ENCODE data around the gene ADAMTS3.

Gene ADAMTS3

GRCh38 chr4:72305080-72305479 lies 263.9 kb downstream of the ADAMTS3 start:
- DNase-seq (ENCODE audit: low read depth in 2 of 2): no peak
- TF ChIP-seq CTCF (IDR thresholded peaks at IDR 0.05; ENCODE audit: low read depth, low read length): no peak
- no peak overlapping the region for H3K4me3 ChIP-seq (replicated peaks in 1 of 2; ENCODE audit: low read depth in 2 of 2, low read length in 2 of 2)

- TF ChIP-seq CTCF (IDR thresholded peaks at IDR 0.05; ENCODE audit: low read depth, low read length): peak; percentile 63
- H3K4me3 ChIP-seq (replicated peaks in 1 of 2; ENCODE audit: low read depth in 2 of 2, low read length in 2 of 2): no peak overlapping the region
- peak; percentile 49 to 65 for DNase-seq (ENCODE audit: low read depth in 2 of 2)
These were observed 265.9 kb downstream of the ADAMTS3 start for GRCh38 chr4:72302981-72303704.

- TF ChIP-seq CTCF (IDR thresholded peaks at IDR 0.05; ENCODE audit: low read depth, low read length): no peak
- DNase-seq (ENCODE audit: low read depth in 2 of 2): no peak
- H3K4me3 ChIP-seq (replicated peaks in 1 of 2; ENCODE audit: low read depth in 2 of 2, low read length in 2 of 2): no peak overlapping the region
These were observed 267.3 kb downstream of the ADAMTS3 start for GRCh38 chr4:72301759-72302158.

GRCh38 chr4:72300126-72300525 lies 268.9 kb downstream of the ADAMTS3 start:
- TF ChIP-seq CTCF (IDR thresholded peaks at IDR 0.05; ENCODE audit: low read depth, low read length): no peak
- no peak for DNase-seq (ENCODE audit: low read depth in 2 of 2)
- no peak overlapping the region for H3K4me3 ChIP-seq (replicated peaks in 1 of 2; ENCODE audit: low read depth in 2 of 2, low read length in 2 of 2)

- peak; percentile 74 to 76 for DNase-seq (ENCODE audit: low read depth in 2 of 2)
- peak; percentile 62 for TF ChIP-seq CTCF (IDR thresholded peaks at IDR 0.05; ENCODE audit: low read depth, low read length)
- no peak overlapping the region for H3K4me3 ChIP-seq (replicated peaks in 1 of 2; ENCODE audit: low read depth in 2 of 2, low read length in 2 of 2)
These were observed 273.0 kb downstream of the ADAMTS3 start for GRCh38 chr4:72295966-72296557.

- no peak for TF ChIP-seq CTCF (IDR thresholded peaks at IDR 0.05; ENCODE audit: low read depth, low read length)
- DNase-seq (ENCODE audit: low read depth in 2 of 2): no peak
- H3K4me3 ChIP-seq (replicated peaks in 1 of 2; ENCODE audit: low read depth in 2 of 2, low read length in 2 of 2): no peak overlapping the region
These were observed 278.3 kb downstream of the ADAMTS3 start for GRCh38 chr4:72290737-72291136.
